GM19023 (cell line): Measurements from ENCODE around the gene LYPD6.
A peak's percentile ranks its signal among the peaks of the same experiment; 100 is the strongest.

Experiments used
- ATAC-seq: cut with Tn5 transposase; IDR thresholded peaks from one replicate; pipeline ENCODE4 v1.9.1; 2021; ENCODE audit warnings: mild to moderate bottlenecking, moderate library complexity; ENCODE audit not compliant: unreplicated experiment

The LYPD6 gene

GRCh38 chr2:149446748-149447147 is 116.4 kb downstream of the LYPD6 start:
- ATAC-seq: no peak

- no peak for ATAC-seq
Measured at GRCh38 chr2:149448315-149448714, 117.9 kb downstream of the LYPD6 start.

- ATAC-seq: no peak
Measured at GRCh38 chr2:149449017-149449416, 118.6 kb downstream of the LYPD6 start.

GRCh38 chr2:149451417-149452165 is 121.2 kb downstream of the LYPD6 start:
- no peak for ATAC-seq

- no peak for ATAC-seq
Measured at GRCh38 chr2:149456285-149456684, 125.9 kb downstream of the LYPD6 start.

GRCh38 chr2:149458502-149458901 is 128.1 kb downstream of the LYPD6 start:
- ATAC-seq: no peak

- ATAC-seq: peak; percentile 91
Measured at GRCh38 chr2:149463328-149464002, 133.1 kb downstream of the LYPD6 start.

GRCh38 chr2:149464396-149464795 is 134.0 kb downstream of the LYPD6 start:
- ATAC-seq: no peak

GRCh38 chr2:149465873-149466272 is 135.5 kb downstream of the LYPD6 start:
- ATAC-seq: no peak

GRCh38 chr2:149466635-149467034 is 136.2 kb downstream of the LYPD6 start:
- ATAC-seq: no peak

GRCh38 chr2:149467436-149467835 is 137.0 kb downstream of the LYPD6 start:
- no peak for ATAC-seq

GRCh38 chr2:149468636-149469035 is 138.2 kb downstream of the LYPD6 start:
- no peak for ATAC-seq

GRCh38 chr2:149470046-149470445 is 139.7 kb downstream of the LYPD6 start:
- no peak for ATAC-seq

- no peak for ATAC-seq
Measured at GRCh38 chr2:149472413-149472812, 142.0 kb downstream of the LYPD6 start.

GRCh38 chr2:149473068-149473467 is 142.7 kb downstream of the LYPD6 start:
- ATAC-seq: no peak

GRCh38 chr2:149473521-149473920 is 143.1 kb downstream of the LYPD6 start:
- no peak for ATAC-seq

GRCh38 chr2:149483004-149483605 is 152.7 kb downstream of the LYPD6 start:
- ATAC-seq: no peak

GRCh38 chr2:149486664-149487063 is 156.3 kb downstream of the LYPD6 start:
- ATAC-seq: no peak

GRCh38 chr2:149487189-149487588 is 156.8 kb downstream of the LYPD6 start:
- ATAC-seq: no peak

- ATAC-seq: no peak
Measured at GRCh38 chr2:149488706-149489440, 158.5 kb downstream of the LYPD6 start.

GRCh38 chr2:149489452-149489851 is 159.1 kb downstream of the LYPD6 start:
- ATAC-seq: no peak
